Uterus (tissue), 4 donors: Measurements from ENCODE around the gene KDELR3. TPM values are rescaled to one million over a fixed set of nuclear protein-coding genes. Genes with fewer than 3 reads are reported as not detected.

Experiments
- DNase-seq, 2 donors: peaks; one replicate each; pipeline ENCODE4 v3.0.0-alpha.2; 2019 to 2020
- H3K27ac ChIP-seq, 2 donors: fragments of 200-600 bp; sonication (generic); 1 replicate in 1 of 2; 2 replicates in 1 of 2; pipeline ENCODE4 v1.5.1; 2016 to 2018
- H3K27me3 ChIP-seq, 2 donors: fragments of 200-600 bp; sonication (generic); one replicate each; pipeline ENCODE4 v1.5.1; 2018 to 2019; ENCODE audit warnings: control low read depth in 1 of 2
- H3K36me3 ChIP-seq, 2 donors: fragments of 200-600 bp; sonication (generic); one replicate each; pipeline ENCODE4 v1.5.1; 2019; ENCODE audit warnings: control low read depth in 1 of 2
- H3K4me1 ChIP-seq, 2 donors: fragments of 200-600 bp; sonication (generic); one replicate each; pipeline ENCODE4 v1.5.1; 2018 to 2019; ENCODE audit warnings: control low read depth in 1 of 2
- H3K4me3 ChIP-seq, 2 donors: fragments of 200-600 bp; sonication (generic); 1 replicate in 1 of 2; 2 replicates in 1 of 2; pipeline ENCODE4 v1.5.1; 2018 to 2019; ENCODE audit warnings: mild to moderate bottlenecking in 1 of 2
- H3K9me3 ChIP-seq, 2 donors: fragments of 200-600 bp; sonication (generic); one replicate each; pipeline ENCODE4 v1.5.1; 2019; ENCODE audit warnings: control low read depth in 1 of 2
- CTCF ChIP-seq, 4 experiments: fragments of 200-600 bp in 2 of 4; fragments of 450-650 bp in 2 of 4; sonication (generic) in 2 of 4; IDR thresholded peaks; one replicate each; pipeline ENCODE4 v1.5.1; 2016 to 2019; ENCODE audit warnings: antibody characterized with exemption in 4 of 4, mild to moderate bottlenecking in 2 of 4, moderate library complexity in 1 of 4
- POLR2A ChIP-seq, 2 donors: fragments of 450-650 bp; IDR thresholded peaks; one replicate each; pipeline ENCODE4 v1.6.1; 2016; ENCODE audit warnings: antibody characterized with exemption in 2 of 2, mild to moderate bottlenecking in 1 of 2, moderate library complexity in 1 of 2
- intact Hi-C: fragments of 100-400 bp; cut with DNase I; formaldehyde crosslinking; loops from one replicate; pipeline ENCODE4 v1.15.1; 2023; ENCODE audit warnings: low total_unique reads
- total RNA-seq, 4 donors: library from RNA; depleted of rRNA in 3 of 4; stranded (reverse); fragments of >200 nt in 3 of 4; gene quantifications; one replicate each; pipeline versions ENCODE4 v1.1.0 to v1.2.4, GENCODE V29; 2014 to 2023
- donor health status: DM: yes; HTN: yes; CAD: no.

KDELR3 gene
- total RNA-seq, 4 donors from 2014 or later = 0.77 to 43.1 (median 4.7) TPM; not detected in 1

- Histone ChIP-seq H3K4me1 (no peaks in the 10 kb centered on the region), H3K27me3 (no peaks in the 10 kb centered on the region), H3K36me3 (no peaks in the 10 kb centered on the region), H3K9me3 (no peaks in the 10 kb centered on the region), H3K4me3 (no peak overlapping the region), H3K27ac (no peak overlapping the region)
- no peak for DNase-seq
- intact Hi-C loops = no loop called here
- TF ChIP-seq POLR2A (IDR thresholded peaks at IDR 0.05) (no peak), CTCF (IDR thresholded peaks at IDR 0.05) (no peak)
These were observed 45.0 kb upstream of the KDELR3 start for GRCh38 chr22:38422611-38423511.

- H3K4me3 ChIP-seq = no peak overlapping the region
- DNase-seq = no peak
- intact Hi-C loops = no loop called here
- no peaks in the 10 kb centered on the region for H3K9me3 ChIP-seq
- H3K27me3 ChIP-seq = no peaks in the 10 kb centered on the region
- no peaks in the 10 kb centered on the region for H3K36me3 ChIP-seq
- H3K4me1 ChIP-seq = no peaks in the 10 kb centered on the region
- TF ChIP-seq POLR2A (IDR thresholded peaks at IDR 0.05) (no peak), CTCF (IDR thresholded peaks at IDR 0.05) (no peak)
- no peak overlapping the region for H3K27ac ChIP-seq
These were observed 44.1 kb upstream of the KDELR3 start for GRCh38 chr22:38423512-38424503.

GRCh38 chr22:38424525-38425080 lies 43.3 kb upstream of the KDELR3 start:
- H3K9me3 ChIP-seq = no peaks in the 10 kb centered on the region
- H3K27ac ChIP-seq = no peak overlapping the region
- H3K4me3 ChIP-seq = no peak overlapping the region
- H3K27me3 ChIP-seq = no peaks in the 10 kb centered on the region
- no peaks in the 10 kb centered on the region for H3K36me3 ChIP-seq
- H3K4me1 ChIP-seq = no peaks in the 10 kb centered on the region
- DNase-seq = no peak
- intact Hi-C loops = no loop called here
- TF ChIP-seq CTCF (IDR thresholded peaks at IDR 0.05) (no peak), POLR2A (IDR thresholded peaks at IDR 0.05) (no peak)

GRCh38 chr22:38426628-38427027 lies 41.3 kb upstream of the KDELR3 start:
- Histone ChIP-seq H3K36me3 (no peaks in the 10 kb centered on the region), H3K27ac (no peak overlapping the region), H3K9me3 (no peaks in the 10 kb centered on the region), H3K4me3 (no peak overlapping the region), H3K4me1 (no peaks in the 10 kb centered on the region), H3K27me3 (no peaks in the 10 kb centered on the region)
- TF ChIP-seq POLR2A (IDR thresholded peaks at IDR 0.05) = no peak
- TF ChIP-seq CTCF (IDR thresholded peaks at IDR 0.05) = no peak
- intact Hi-C loops = no loop called here
- DNase-seq = no peak
